ENCODE results near the gene SLC13A2.
"Not testable (repeated sequence)": the region's sequence is repeated elsewhere in the genome, so short reads cannot be mapped to it uniquely, and the experiment has no call there.

SLC13A2 gene

GRCh38 chr17:28518578-28518977 is 45.1 kb downstream of the SLC13A2 start:
- DNase-seq: no peak

DNA sequence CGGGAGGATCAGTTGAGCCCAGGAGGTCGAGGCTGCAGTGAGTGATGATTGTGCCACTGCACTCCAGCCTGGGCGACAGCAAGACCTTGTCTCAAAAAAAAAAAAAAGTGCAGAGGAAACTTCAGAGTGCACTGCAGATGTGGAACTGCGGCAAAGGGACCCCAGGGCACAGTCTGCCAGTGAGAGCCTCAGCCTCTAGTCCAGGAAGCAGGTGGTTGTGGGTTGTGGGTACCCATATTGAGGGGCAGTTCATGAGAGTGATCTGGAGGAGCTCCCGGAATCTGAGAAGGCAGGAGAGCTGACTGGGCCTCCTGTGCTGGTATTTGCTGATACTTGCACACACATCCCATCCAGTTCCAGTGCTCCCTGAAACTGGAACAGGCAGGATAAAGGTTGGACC is 45.8 kb downstream of the SLC13A2 start:
- DNase-seq: no peak

DNA sequence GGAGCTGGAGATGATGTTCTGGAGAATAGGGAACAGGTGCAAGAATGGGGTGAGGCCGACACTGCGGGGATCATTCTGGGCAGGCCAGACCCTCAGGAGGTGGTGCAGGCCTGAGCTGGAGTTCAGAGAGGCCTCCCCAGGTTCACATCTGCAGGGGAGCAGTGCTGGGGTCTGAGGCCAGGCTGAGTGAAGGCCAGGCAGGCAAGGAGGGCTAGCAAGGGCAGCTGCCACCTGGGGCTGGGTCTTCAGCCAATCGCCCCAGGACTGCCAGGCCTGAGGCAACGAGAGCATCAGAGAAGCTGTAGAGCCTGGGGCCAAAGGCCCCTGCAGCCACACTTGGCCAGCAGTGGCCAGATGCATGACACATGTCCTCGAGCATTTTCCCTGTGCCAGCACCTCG is 47.2 kb downstream of the SLC13A2 start:
- DNase-seq: no peak

GRCh38 chr17:28521311-28522085 is 48.1 kb downstream of the SLC13A2 start:
- DNase-seq: no peak

GRCh38 chr17:28522281-28522680 is 48.8 kb downstream of the SLC13A2 start:
- not testable (repeated sequence) for DNase-seq

DNA sequence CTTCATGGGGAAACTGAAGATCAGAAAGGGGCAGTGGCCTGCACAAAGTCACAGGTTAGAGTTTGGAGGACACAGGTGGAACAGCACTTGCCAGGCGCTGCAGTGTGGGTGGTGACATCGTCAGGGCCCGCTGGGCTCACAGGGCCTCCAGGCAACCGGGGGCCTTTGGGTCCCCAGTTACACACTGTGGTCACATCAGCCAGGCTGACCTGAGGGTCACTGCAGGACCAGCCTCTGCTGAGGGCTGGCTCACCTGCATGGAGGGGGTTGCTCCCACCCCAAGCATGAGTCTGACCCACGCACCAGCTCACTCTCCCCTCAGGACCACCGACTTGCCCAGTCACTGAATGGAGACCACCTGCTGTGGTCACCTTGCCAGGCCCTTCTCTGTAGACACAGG is 49.7 kb downstream of the SLC13A2 start:
- no peak for DNase-seq

GRCh38 chr17:28523876-28524275 is 50.4 kb downstream of the SLC13A2 start:
- DNase-seq: no peak

- DNase-seq: no peak
Measured at GRCh38 chr17:28524476-28525424, 51.3 kb downstream of the SLC13A2 start.

- no peak for DNase-seq
Measured at GRCh38 chr17:28526381-28526780, 52.9 kb downstream of the SLC13A2 start.

GRCh38 chr17:28527181-28527681 is 53.8 kb downstream of the SLC13A2 start:
- no peak for DNase-seq

DNA sequence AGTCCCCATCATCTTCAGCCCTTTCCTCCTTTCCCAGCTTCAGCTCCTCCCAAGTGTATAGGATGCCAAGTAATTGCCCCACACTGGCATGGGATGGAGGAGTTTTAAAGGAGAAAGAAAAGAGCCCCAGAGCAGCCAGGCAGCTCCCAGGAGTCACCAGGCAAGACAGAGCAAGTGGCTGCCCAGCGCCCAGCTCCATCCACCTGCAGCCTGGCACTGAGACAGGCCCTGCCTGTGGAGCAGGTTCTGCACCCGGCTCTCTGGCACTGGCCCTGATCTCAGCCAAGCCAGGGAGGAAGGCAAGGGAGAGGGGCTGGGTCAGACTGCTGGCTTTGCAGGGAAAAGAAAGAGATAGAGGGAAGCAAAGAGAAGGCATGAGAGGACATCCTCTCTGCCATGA is 54.4 kb downstream of the SLC13A2 start:
- DNase-seq: no peak

DNA sequence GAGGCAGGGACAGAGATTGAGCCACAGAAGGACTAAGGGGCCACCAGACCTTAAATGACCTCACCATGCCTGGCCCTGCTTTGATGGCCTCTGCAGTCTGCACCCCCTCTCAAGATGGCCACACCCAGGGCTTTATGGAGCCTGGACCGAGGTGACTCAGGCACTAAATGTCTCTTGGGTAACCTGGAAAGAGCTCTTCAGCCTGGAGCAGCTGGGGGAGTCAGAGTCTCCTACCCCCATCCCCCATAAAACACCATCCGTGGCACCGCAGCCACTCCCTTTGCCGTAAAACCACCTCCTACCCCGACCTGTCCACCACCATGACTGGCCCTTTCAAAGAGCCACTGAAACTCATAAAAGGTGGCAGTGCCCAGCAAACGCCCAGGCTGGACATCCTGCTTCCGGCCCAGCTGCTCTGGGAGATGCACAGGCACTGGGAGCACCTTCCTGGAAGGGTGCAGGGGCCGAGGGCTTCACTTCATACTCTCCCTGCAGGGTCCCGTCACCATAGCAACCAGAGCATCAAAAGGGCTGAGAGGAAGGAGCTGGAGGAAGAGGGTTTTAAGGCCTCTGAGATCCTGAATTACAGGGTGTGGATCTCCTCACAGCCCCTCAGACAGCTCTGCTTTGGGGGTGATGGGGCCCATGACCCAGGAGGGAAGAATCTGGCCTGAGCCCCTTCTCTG is 55.0 kb downstream of the SLC13A2 start:
- DNase-seq: no peak

DNA sequence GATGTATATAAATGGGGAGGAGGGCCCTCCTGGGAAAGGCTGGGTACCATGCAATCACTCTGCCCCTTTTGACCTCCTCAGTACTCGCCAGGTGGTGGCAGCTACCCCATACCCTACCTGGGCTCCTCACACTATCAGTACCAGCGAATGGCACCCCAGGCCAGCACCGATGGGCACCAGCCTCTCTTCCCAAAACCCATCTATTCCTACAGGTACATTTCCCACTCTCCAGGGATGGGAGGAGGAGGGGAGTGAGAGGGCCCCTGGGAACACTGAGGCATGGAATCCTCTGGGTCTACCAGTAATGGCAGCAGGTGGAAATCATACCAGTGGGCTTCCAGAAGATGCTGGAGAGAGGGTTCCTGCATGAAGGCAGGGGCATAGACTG is 55.6 kb downstream of the SLC13A2 start:
- no peak for DNase-seq

DNA sequence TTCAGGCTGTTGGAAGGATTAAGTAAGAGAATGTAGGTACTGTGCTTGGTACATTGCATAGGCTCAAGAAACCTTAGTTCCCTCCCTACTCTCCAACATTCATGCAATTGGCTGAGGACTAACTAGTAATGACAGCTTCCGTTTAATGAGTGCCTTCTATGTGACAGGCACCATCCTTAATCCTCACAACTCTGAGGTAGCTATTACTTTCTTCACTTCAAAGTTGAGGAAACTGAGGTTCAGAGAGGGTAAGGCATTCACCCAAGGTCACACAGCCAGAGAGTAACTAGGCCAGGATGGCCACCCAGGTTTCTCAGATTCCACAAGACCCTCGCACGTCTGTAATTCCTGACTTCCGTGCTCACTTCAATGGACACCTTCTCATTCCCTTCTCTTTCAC is 56.8 kb downstream of the SLC13A2 start:
- no peak for DNase-seq

GRCh38 chr17:28530926-28531325 is 57.5 kb downstream of the SLC13A2 start:
- no peak for DNase-seq

DNA sequence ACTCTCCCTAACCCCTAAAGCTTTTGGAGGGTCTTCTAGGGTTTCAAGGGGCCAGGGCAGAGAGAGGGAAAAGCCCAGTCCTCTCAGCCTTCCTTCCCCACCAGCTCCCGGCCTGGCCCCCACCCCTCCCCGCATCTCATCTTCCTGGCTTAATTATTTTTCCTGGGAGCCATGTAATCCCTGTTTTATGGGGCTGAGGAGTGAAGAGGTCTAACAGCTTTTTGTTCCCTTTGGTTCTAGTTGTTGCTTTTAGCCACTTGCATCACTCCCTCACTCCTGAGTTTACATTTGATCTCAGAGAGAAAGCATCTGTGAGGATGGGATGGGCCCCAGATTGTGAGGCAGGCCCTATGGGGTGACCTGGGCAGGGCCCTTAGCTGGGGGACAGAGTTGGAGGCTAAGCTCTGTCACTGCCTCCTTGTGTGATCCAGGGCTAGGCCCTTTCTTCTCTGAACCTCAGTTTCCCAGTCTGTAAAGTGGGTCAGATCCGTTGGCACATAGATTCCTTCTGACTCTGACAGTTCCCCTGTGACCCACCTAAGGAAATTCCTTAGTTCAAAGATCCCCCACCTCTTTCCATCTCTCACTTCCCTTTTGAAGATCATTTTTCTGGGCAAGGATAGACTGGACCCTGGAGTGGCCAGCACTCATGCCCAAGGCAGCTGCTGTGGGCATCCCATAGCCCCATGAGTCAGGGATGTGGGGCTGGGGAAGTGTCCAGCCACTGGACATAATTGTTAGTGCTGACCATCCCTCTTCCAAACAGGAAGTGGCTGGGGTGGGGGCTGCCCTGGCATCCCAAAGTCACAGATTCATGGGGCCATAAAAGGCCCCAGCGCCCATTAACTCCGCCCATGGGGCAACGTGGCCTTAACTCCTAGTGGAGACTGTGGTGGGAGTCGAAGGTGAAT is 58.9 kb downstream of the SLC13A2 start:
- DNase-seq: no peak

- no peak for DNase-seq
Measured at GRCh38 chr17:28533091-28533807, 59.8 kb downstream of the SLC13A2 start.

GRCh38 chr17:28534740-28535375 is 61.4 kb downstream of the SLC13A2 start:
- DNase-seq: no peak

DNA sequence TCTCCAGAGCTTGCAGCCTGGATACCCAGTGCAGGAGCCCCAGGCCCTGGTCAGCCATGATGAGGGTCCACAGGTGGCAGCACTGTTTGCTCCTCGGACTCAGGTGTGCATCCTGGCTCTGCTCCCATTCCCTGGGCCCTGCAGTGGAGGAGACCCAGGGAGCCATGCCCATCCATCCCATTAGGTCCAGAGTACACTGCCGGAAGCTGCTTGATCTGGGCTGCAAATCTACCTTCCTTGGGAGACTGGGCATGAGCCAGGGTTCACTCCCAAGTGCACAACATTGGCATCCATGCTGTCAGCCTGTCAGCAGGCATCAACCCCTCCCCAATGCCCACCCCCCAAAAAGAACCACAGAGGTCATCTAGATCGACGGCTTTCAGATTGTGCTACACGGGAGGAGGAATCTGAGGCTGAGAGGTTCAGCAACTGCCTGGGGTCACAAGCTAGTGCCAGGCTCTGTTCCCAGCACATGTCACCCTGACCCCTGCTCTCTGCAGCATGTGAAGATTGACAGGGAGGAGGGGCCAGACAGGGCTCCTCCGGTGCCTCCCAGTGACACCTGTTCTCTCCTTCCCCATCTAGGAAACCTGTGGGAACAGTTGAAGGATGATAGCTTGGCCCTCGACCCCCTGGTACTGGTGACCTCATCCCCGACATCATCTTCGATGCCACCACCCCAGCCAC is 63.2 kb downstream of the SLC13A2 start:
- DNase-seq: no peak

- no peak for DNase-seq
Measured at GRCh38 chr17:28537219-28537610, 63.8 kb downstream of the SLC13A2 start.

Measured in activated CD4-positive, alpha-beta T cell treated with anti-CD3 and anti-CD28 coated beads, Interleukin-2, amount 50 U/mL, for 48 hours (primary cell).